Pancreas (tissue), 10 donors: ENCODE measurements around the gene FAM209B. TPM values are rescaled to one million over a fixed set of nuclear protein-coding genes. Genes with fewer than 3 reads are reported as not detected.
"Not testable (repeated sequence)": the region's sequence is repeated elsewhere in the genome, so short reads cannot be mapped to it uniquely, and the experiment has no call there.

Experiments
- ATAC-seq, 4 donors: fragments of 200-7000 bp; cut with Tn5 transposase; one replicate each; pipeline versions ENCODE4 v1.8.0 to v1.9.1; 2020; ENCODE audit warnings: mild to moderate bottlenecking in 4 of 4, moderate library complexity in 4 of 4
- DNase-seq, 6 donors: peaks; one replicate each; pipeline ENCODE4 v3.0.0-alpha.2; 2020
- FAIRE-seq: peaks from 2 replicates; lab custom pipeline; 2012; peaks lifted over from hg19 to GRCh38; lab: Jason Lieb, UNC
- H3K27ac ChIP-seq, 4 donors: fragments of 200-600 bp; sonication (generic); 1 replicate in 3 of 4; 2 replicates in 1 of 4; pipeline versions ENCODE4 v1.5.0 to v1.8.0; 2020
- H3K27me3 ChIP-seq, 4 donors: fragments of 200-600 bp; one replicate each; pipeline ENCODE4 v1.8.0; 2021
- H3K36me3 ChIP-seq, 3 donors: fragments of 200-600 bp; sonication (generic) in 1 of 3; one replicate each; pipeline versions ENCODE4 v1.5.0 to v1.8.0; 2020 to 2021
- H3K4me1 ChIP-seq, 3 donors: fragments of 200-600 bp; one replicate each; pipeline ENCODE4 v1.8.0; 2021
- H3K4me3 ChIP-seq, 4 donors: fragments of 200-600 bp; sonication (generic) in 2 of 4; one replicate each; pipeline versions ENCODE4 v1.5.0 to v1.8.0; 2020 to 2021
- H3K9me3 ChIP-seq, 4 donors: fragments of 200-600 bp; one replicate each; pipeline ENCODE4 v1.8.0; 2021
- WGBS, 2 donors: extraction: QIAGEN DNeasy Blood & Tissue Kit; methylation state at CpG; one replicate each; pipeline ENCODE4 v1.1.7; 2013; 5-methylcytosine and 5-hydroxymethylcytosine counted together
- intact Hi-C, 3 donors: fragments of 100-400 bp; cut with DNase I; formaldehyde crosslinking; loops; one replicate each; pipeline versions ENCODE4 v1.11.1 to v1.14.2; 2022
- polyA plus RNA-seq, 2 donors: library from polyadenylated mRNA; stranded (reverse); fragments of 200-250 nt; gene quantifications; one replicate each; pipeline ENCODE4 v1.2.3, GENCODE V29; 2013
- total RNA-seq, 6 donors: library from RNA; stranded (reverse); fragmentation: NEBNext Ultra II Directional in 4 of 6; extraction: Animal tissue kit (Norgen Biotek cat#: 25700) in 4 of 6; gene quantifications; one replicate each; pipeline versions ENCODE4 v1.2.1 to v1.2.4, GENCODE V29; 2021 to 2023
- TF ChIP-seq, protein P1 (sequence below), 4 donors: fragments of 200-600 bp; sonication (generic) in 3 of 4; IDR thresholded peaks; one replicate each; pipeline versions ENCODE4 v1.5.0 to v1.8.0; 2021; ENCODE audit warnings: antibody characterized with exemption in 4 of 4
- donor health status: healthy with polysubstance abuse.
- donor health status: DM: no; HTN: no; CAD: no; lungs with moderate emphysema.
- donor health status: DM: no; HTN: no; CAD: no.
- donor health status: control.
- donor health status: control.
- donor health status: Bipolar disorder and iron deficiency.
- donor health status: DM: yes; HTN: yes; CAD: no.
- donor health status: DM: no; HTN: no; CAD: no.
- donor health status: DM: no; HTN: no; CAD: no.
- donor health status: DM: yes; HTN: yes; CAD: no.

Gene FAM209B
- total and polyA plus RNA-seq, 8 donors = 0.28 to 2.0 (median 1.0) TPM; not detected in 4

DNA sequence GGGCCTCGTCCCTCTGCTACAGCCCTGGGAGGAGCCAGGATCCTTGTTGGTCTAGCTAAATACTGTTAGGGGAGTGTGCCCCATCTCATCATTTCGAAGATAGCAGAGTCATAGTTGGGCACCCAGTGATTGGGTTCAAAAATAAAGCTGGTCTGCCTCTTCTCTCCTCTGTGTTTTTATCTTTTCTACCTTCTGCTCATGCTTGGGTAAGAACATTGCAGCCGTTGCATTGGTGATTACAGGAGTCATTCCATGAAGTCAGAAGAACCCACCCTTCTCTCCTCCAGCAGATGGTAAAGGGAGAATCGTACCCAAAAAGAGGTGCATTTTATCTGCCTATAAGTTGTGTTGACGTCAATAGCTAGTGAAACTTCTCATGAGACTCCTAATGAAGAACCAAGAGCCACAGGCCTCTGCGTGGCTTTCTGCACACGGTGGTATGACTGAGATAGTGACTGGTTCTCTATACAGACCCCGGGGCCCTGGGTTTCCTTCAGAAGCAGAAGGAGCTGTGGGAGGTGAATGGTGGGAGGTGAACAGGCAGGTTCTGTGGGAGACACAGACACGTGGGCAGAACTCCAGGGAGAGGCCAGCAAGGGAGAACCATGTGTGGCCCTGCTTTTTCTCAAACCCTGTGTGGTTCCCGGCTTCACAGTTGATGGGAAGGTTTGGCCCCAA is 14.2 kb upstream of the FAM209B start:
- 95 to 96% methylated on average over 10 of the region's 10 CpGs for WGBS, 2 donors
- Histone ChIP-seq H3K4me3 (no peak overlapping the region), H3K36me3 (peaks cover 15 to 34% (median 24%) of the 10 kb centered on the region in 3 donors), H3K9me3 (no peaks in the 10 kb centered on the region), H3K27me3 (no peaks in the 10 kb centered on the region), H3K27ac (no peak overlapping the region), H3K4me1 (no peaks in the 10 kb centered on the region)
- ATAC-seq (no peak), DNase-seq (no peak), FAIRE-seq (no peak)
- intact Hi-C loops = no loop called here
- TF ChIP-seq, protein P1, sequence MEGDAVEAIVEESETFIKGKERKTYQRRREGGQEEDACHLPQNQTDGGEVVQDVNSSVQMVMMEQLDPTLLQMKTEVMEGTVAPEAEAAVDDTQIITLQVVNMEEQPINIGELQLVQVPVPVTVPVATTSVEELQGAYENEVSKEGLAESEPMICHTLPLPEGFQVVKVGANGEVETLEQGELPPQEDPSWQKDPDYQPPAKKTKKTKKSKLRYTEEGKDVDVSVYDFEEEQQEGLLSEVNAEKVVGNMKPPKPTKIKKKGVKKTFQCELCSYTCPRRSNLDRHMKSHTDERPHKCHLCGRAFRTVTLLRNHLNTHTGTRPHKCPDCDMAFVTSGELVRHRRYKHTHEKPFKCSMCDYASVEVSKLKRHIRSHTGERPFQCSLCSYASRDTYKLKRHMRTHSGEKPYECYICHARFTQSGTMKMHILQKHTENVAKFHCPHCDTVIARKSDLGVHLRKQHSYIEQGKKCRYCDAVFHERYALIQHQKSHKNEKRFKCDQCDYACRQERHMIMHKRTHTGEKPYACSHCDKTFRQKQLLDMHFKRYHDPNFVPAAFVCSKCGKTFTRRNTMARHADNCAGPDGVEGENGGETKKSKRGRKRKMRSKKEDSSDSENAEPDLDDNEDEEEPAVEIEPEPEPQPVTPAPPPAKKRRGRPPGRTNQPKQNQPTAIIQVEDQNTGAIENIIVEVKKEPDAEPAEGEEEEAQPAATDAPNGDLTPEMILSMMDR (IDR thresholded peaks at IDR 0.05) = no peak

DNA sequence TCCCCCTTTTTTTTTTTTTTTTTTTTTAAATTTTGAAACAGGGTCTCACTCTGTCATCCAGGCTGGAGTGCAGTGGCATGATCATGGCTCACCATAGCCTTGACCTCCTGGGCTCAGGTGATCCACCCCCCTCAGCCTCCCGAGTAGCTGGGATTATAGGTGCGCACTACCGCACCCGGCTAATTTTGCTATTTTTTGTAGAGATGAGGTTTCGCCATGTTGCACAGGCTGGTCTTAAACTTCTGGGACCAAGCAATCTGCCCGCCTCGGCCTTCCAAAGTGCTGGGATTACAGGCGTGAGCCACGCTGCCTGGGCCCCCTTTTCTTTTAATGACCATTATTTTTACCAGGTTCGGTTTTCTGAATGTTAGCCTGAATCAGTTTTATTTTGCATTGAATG is 13.5 kb upstream of the FAM209B start:
- ATAC-seq (no peak), FAIRE-seq (no peak), DNase-seq (no peak)
- 98 to 99% methylated on average over 10 of the region's 10 CpGs for WGBS, 2 donors
- Histone ChIP-seq H3K27me3 (no peaks in the 10 kb centered on the region), H3K4me1 (no peaks in the 10 kb centered on the region), H3K27ac (no peak overlapping the region), H3K36me3 (peaks cover 15 to 34% (median 24%) of the 10 kb centered on the region in 3 donors), H3K9me3 (no peaks in the 10 kb centered on the region), H3K4me3 (no peak overlapping the region)
- TF ChIP-seq, protein P1 (IDR thresholded peaks at IDR 0.05) = no peak
- intact Hi-C loops = no loop called here

DNA sequence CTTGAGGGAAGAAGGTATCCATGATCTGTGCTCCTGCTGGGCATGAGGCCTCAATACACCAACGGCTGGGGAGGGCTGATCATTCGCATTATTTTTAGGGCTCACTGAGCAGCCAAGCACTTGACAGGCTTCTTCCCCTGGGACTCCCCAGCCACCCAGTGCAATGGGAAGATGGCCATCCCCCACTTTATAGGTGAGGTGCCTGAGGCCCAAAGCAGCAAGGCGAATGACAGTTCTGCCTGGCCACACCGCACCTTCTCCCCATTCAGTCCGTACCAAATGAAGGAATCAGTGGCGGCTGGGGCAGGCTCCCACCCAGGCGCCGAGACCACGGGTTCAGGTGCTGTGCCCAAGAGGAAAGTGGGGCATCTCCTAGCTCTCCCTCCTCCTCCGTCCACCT is 12.9 kb upstream of the FAM209B start:
- Histone ChIP-seq H3K4me3 (no peak overlapping the region), H3K27ac (no peak overlapping the region), H3K4me1 (no peaks in the 10 kb centered on the region), H3K36me3 (peaks cover 15 to 34% (median 24%) of the 10 kb centered on the region in 3 donors), H3K27me3 (no peaks in the 10 kb centered on the region), H3K9me3 (no peaks in the 10 kb centered on the region)
- FAIRE-seq (no peak), ATAC-seq (no peak), DNase-seq (no peak)
- TF ChIP-seq, protein P1 (IDR thresholded peaks at IDR 0.05) = no peak
- 98% methylated on average over 10 of the region's 10 CpGs for WGBS, 2 donors
- intact Hi-C loops = no loop called here

DNA sequence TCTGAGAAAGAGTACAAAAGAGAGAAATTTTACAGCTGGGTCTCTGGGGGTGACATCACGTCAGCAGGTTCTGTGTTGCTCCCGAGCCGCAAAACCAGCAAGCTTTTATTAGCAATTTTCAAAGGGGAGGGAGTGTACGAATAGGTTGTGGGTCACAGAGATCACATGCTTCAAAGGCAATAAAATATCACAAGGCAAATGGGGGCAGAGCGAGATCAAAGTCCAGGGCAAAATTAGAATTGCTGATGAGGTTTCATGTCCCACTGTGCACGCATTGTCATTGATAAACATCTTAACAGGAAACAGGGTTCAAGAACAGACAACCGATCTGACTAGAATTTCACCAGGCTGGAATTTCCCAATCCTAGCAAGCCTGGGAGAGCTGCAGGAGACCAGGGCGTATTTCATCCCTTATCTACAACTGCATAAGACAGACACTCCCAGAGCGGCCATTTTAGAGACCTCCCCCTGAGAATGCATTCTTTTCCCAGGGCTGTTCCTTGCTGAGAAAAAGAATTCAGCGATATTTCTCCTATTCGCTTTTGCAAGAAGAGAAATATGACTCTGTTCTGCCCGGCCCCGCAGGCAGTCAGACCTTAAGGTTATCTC is 12.2 kb upstream of the FAM209B start:
- 96 to 98% methylated on average over 13 of the region's 13 CpGs for WGBS, 2 donors
- H3K4me3 ChIP-seq, FAIRE-seq, DNase-seq, H3K27ac ChIP-seq, H3K9me3 ChIP-seq, intact Hi-C loops, H3K27me3 ChIP-seq, ATAC-seq, H3K4me1 ChIP-seq: not testable (repeated sequence)
- H3K36me3 ChIP-seq = peaks cover 15 to 34% (median 24%) of the 10 kb centered on the region in 3 donors

DNA sequence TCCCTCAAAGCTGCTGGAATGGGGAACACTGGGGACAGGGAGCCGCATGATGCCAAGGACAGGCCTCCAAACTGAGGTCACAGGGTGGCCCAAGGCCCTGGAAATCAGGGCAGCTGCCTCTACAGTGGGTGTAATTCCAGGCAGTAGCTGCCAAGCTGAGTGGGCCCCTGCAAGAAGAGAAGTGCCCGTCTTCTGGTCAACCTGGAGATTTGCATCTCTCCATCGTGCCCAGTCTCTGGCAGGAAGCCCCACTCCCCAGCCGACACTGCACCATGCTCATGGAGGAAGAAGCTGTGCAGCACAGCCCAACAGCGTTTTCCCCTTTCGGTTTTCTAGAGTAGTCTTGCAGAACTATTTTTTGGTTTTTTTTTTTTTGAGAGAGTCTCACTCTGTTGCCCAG is 10.7 kb upstream of the FAM209B start:
- Histone ChIP-seq H3K4me3 (no peak overlapping the region), H3K4me1 (no peaks in the 10 kb centered on the region), H3K27ac (no peak overlapping the region), H3K9me3 (no peaks in the 10 kb centered on the region), H3K36me3 (peaks cover 14 to 32% (median 18%) of the 10 kb centered on the region in 3 donors), H3K27me3 (no peaks in the 10 kb centered on the region)
- TF ChIP-seq, protein P1 (IDR thresholded peaks at IDR 0.05) = no peak
- ATAC-seq = no peak
- 91 to 95% methylated on average over 6 of the region's 6 CpGs for WGBS, 2 donors
- DNase-seq = no peak
- no peak for FAIRE-seq
- intact Hi-C loops = no loop called here

DNA sequence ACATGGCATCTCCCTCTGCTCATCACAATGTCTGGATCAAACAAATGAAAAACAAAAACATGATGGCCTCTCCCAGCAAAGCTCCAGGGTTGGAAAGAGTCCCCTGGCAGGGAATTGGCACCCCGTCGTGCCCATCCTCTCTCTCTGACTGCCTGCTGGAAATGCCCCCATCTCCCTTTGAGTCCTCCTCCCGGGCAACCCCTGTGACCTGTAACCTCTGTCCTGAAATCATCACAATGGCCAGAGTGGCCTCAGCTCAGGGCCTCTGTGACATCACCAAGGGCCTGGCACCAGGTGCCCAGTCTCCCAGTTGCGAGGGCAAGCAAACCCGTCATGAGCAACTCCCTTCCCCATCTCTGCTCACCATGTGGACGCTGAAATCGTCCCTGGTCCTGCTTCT is 8.6 kb upstream of the FAM209B start, which contains the start of gene FAM209A:
TSS of gene FAM209A (plus strand) at position 301 of the 400 bp plus-strand sequence. CDS start at position 366, 65 bp downstream.
- 79 to 88% methylated on average over 5 to 7 of the region's 7 CpGs for WGBS, 2 donors
- H3K27ac ChIP-seq, ATAC-seq, H3K4me1 ChIP-seq, intact Hi-C loops, H3K27me3 ChIP-seq, FAIRE-seq, H3K4me3 ChIP-seq, DNase-seq, H3K9me3 ChIP-seq: not testable (repeated sequence)
- H3K36me3 ChIP-seq = peaks cover 0 to 10% (median 0%) of the 10 kb centered on the region in 3 donors
